Activated CD4-positive, alpha-beta T cell treated with anti-CD3 and anti-CD28 coated beads, Interleukin-2, amount 50 U/mL, for 16 hours (primary cell): ENCODE data around the gene TMEFF2.
A peak's percentile ranks its signal among the peaks of the same experiment; 100 is the strongest.

Source experiments
- DNase-seq: peaks from one replicate; pipeline ENCODE4 v3.0.0-alpha.2; 2020

Gene TMEFF2

GRCh38 chr2:191952515-191953270, 242.0 kb downstream of the TMEFF2 start:
- no peak for DNase-seq

DNA sequence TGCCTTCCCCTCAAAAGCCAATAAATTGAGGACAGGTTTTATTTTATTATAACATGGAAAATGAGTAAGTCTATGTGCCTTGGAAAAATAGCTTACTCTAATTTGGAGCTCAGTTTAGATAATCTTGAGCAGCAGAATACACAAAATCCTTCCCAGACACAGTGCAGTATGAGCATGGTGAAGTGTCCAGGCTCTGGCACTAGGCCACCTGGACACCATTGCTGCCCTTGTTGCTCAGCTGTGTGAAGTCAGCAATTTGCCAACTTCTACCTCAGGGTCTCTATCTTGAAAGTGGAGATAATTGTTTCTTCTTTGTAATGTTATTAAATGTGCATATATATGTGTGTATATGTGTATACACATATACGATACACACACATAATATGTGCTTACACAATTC, 242.9 kb downstream of the TMEFF2 start:
- no peak for DNase-seq

GRCh38 chr2:191951376-191951775, 243.4 kb downstream of the TMEFF2 start:
- DNase-seq = no peak

DNA sequence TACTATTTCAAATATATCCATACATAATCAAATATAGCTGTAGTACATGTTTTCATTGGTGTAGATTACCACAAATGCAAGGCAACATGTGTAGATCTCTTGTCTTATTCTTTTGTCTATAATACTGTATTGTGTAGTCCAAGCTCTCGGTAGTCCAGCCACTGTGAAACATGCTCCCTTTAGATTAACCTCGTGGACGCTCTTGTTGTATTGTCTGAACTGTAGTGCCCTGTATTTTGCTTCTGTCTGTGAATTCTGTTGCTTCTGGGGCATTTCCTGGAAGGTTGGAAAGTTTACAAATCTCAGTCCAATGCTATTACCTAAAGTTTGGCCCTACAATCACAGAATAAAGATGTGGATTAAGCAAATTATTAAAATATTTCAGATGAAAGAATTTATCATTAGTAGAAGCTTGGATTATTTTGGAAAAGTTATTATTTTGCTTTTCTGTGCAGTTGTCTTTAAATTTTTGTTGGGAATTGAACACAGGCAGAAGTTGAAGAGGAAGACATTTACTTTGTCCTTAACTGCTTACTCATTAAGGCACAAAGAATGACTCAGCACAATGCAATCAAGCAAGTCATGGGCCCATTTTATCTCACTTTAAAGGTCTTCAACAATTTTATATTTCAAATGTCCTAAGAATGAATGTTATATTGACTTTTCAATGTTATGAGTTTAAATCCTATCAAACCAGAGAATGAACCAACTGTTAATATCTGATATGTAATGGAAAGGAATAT, 244.4 kb downstream of the TMEFF2 start:
- peak; percentile 2 for DNase-seq

DNA sequence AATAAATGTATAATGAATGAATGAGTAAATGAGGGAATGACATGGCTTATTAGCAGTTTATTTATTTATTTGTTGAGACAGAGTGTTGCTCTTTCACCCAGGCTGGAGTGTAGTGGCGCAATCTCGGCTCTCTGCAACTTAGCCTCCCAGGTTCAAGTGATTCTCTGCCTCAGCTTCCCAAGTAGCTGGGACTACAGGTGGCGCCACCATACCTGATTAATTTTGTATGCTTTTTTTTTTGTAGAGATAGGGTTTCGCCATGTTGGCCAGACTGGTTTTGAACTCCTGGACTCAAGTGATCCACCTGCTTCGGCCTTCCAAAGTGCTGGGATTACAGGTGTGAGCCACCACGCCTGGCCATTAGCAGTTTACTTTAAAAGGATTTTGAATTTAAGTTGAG, 247.5 kb downstream of the TMEFF2 start:
- DNase-seq = no peak

GRCh38 chr2:191946471-191947182, 248.1 kb downstream of the TMEFF2 start:
- DNase-seq = no peak

DNA sequence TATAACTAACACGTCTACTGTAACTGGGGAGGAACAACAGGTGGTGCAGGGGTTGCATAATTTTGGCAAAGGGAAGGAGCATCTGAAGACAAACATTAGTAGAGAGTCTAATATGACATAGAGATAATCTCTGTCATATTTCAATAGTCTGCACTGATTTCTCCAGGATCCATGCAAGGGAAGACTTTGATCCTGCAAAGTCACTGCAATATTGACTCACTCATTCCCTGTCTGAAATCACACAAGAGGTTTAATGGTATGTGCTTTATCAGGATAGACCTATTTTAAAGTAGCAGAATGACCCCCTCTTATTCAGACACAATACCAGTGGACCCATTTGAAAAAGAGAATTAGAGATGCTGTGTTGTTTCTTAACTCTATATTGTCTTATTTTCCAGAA, 249.1 kb downstream of the TMEFF2 start:
- no peak for DNase-seq

DNA sequence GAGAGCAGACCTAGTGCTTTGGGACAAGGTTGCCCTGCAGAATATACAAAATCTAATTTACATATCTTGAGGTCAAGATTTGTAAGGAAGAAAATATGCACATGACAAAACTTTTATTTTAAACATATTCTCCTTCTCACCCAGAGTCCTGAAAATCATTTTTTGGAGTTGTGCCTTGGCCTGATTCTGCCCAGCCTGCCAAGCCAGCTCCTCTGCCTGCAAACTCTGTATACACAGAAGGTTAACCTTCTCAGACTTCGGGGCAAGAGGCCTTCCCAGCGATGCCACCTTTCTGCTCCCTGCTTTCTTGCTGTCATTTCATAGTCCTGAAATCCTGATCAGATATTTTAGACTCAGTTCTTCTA, 252.0 kb downstream of the TMEFF2 start:
- DNase-seq = no peak

DNA sequence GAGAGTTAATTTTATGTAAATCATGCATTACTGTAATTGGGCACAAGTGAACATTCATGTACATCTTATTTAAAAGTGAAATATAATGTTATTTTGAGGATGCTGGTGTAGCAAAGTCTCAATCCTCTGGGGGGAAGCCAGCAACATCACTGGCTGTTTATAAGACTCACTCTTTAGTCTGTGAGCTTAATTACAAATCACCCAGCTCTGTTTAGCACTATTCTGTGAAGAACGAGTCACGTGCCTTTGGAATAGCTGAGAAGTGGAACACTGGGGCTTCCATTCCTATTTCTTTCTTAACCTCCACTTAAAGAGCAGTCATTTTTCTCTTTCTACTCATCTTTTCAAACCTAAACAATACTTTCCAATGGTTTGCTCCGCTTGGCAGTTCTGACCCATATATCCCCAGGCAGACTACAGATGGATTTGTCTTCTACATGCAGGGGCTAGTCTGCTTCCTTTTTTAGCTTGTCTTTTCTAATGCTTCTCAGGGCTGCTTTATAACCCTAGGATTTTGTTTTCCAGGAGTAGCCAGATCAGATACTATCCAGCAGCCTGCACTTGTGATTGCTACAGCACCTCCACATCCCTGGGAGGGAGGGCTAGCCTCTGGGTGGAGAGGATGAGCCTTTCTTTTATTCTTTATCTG, 252.5 kb downstream of the TMEFF2 start:
- DNase-seq = no peak

DNA sequence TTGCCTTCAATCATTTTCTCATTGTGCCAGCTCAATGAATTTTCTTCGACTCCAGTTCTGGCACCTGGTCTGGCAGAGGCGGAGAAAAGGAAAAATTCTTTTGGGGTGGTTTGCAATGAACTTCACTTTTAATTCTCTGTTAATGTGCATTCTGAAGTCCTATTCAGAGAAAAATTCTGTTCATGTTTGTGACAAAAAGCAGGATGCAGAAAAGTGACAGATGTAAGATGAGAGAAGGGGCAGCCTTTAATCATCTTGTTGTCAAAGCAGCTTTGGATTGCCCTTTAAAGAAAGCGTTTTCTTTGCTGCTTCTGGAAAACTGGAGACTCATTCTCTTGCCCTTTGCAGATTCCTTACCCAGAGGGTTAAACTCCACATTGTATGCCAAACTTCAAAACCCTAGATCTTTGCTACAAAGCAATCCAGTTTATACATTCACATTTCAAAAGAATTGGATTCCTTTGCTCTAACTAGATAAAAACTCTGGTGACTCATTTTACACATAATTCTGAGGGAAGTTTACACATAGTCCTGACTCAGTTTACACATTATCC, 253.3 kb downstream of the TMEFF2 start:
- DNase-seq = no peak

DNA sequence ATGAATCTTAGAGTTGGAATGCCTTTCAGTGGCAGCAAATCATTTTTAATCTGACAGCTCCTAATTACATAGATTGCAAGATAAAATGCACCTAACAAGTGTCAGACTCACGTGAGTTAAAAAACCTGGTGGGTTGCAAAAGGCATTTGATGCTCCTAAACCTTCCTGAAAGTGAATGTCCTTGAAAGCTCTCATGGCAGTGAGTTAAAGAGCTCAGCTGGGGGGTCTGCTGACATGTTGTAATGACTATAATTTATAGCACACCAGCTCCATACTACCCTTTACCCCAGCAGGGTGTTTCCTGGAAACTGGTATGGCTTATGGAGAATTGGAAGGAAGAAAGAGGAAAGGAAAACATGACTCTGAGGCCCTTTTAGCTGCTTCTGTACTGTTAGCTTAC, 256.0 kb downstream of the TMEFF2 start:
- no peak for DNase-seq

GRCh38 chr2:191936882-191937405, 257.8 kb downstream of the TMEFF2 start:
- DNase-seq = no peak

GRCh38 chr2:191935247-191935646, 259.5 kb downstream of the TMEFF2 start:
- no peak for DNase-seq

- no peak for DNase-seq
Measured at GRCh38 chr2:191933307-191934105, 261.2 kb downstream of the TMEFF2 start.

DNA sequence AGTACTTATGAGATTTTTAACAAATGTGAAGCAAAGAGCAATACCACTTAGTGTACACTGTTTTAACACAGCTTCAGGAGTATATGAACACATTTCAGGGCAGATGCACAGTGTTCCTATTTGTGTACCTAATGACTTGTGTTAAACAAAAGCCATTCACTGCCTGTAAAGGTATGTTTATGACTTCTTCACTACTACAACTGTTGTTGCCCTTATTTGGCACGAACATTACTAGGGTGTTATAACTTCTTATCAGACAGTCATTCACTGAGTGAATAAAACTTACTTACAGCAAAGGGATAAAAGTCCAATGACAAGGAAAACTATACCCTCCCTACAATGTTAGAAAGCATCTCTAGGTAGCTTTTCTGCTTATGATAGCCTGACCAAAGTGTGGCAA, 262.4 kb downstream of the TMEFF2 start:
- no peak for DNase-seq

GRCh38 chr2:191931329-191931728, 263.4 kb downstream of the TMEFF2 start:
- DNase-seq = no peak

- DNase-seq = no peak
Measured at GRCh38 chr2:191930205-191930604, 264.5 kb downstream of the TMEFF2 start.

DNA sequence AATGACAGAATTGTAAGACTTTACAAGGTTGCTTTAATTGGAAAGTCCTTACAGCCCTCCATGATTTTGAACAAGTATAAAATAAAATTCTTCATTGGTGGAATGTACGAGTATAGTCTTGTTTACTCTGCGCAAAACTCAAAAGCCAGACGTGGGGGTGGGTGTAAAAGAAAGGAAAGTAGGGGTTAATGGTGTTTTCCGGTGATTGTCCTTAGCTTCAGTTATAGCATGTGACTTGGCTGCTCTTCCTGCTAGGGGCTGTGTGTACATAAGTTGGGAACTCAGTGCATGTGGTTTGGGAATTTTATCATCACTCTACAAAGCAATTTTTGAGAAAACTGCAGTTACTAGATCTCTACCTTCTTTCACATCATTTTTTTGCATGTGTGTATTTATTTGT, 265.4 kb downstream of the TMEFF2 start:
- DNase-seq = no peak

- DNase-seq = no peak
Measured at GRCh38 chr2:191927991-191928390, 266.7 kb downstream of the TMEFF2 start.

GRCh38 chr2:191927319-191927867, 267.3 kb downstream of the TMEFF2 start:
- no peak for DNase-seq

DNA sequence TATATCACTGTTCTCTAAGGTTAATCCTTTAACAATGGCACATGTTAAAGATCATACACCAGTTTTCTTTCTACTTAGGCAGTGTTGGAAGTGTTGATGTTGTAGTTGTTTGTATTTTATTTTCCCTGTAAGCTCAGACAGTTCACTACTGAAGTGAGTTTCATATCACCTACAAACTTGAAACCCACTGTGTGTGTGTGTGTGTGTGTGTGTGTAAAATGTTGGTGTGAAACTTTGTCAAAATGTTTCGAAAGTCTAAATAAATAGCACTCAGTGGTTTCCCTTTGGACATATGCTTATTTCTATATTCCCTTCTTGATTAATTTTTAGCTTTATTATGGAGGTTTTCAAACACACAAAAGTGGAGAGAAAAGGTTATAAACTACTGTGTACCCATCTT, 268.1 kb downstream of the TMEFF2 start:
- no peak for DNase-seq

DNA sequence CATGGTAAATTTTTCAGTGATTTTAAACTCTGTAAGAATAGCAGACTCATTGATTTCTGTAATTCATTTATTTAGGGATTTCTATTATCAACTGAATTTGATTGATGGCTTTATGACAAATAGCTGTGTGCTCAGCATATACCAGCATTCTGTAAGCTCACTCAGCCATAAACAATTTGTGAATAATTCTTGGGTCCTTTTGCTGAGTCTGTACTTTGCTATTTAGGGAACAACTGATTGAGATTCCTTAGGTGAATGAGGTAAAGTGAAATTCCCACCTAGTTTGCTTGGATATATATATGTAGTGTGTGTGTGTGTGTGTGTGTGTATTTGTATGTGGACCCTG, 271.1 kb downstream of the TMEFF2 start:
- no peak for DNase-seq
